K562 (cell line): ENCODE data around the gene ARF1. TPM values are rescaled to one million over a fixed set of nuclear protein-coding genes. Genes with fewer than 3 reads are reported as not detected.
A peak's percentile ranks its signal among the peaks of the same experiment; 100 is the strongest.

Source experiments
- ARHGAP35 ChIP-seq: fragments of 450-650 bp; IDR thresholded peaks from 2 replicates; pipeline ENCODE4 v1.6.1; 2018; ENCODE audit not compliant: partially characterized antibody
- BHLHE40 ChIP-seq: IDR thresholded peaks from 2 replicates; pipeline ENCODE4 v1.6.1; 2011; ENCODE audit warnings: low read length, improper control_type of control experiment
- C11orf30 ChIP-seq: fragments of 450-650 bp; IDR thresholded peaks from 2 replicates; pipeline ENCODE4 v1.6.1; 2016; ENCODE audit warnings: low read depth, mild to moderate bottlenecking
- KAT7 ChIP-seq: sonication (generic); formaldehyde crosslinking; IDR thresholded peaks from 2 replicates; pipeline ENCODE4 v1.8.0; 2022; ENCODE audit warnings: missing genetic modification reagents, mild to moderate bottlenecking, borderline replicate concordance
- KLF13 ChIP-seq: fragments of 450-650 bp; IDR thresholded peaks from 2 replicates; pipeline ENCODE4 v1.6.1; 2016; ENCODE audit warnings: missing genetic modification characterization, low read depth, mild to moderate bottlenecking, missing compliant biosample characterization, moderate library complexity, borderline replicate concordance
- KLF16 ChIP-seq: IDR thresholded peaks from 2 replicates; pipeline ENCODE4 v1.6.1; 2016; ENCODE audit warnings: antibody characterized with exemption
- KLF6 ChIP-seq: fragments of 250-450 bp; sonication (Bioruptor Pico); IDR thresholded peaks from 2 replicates; pipeline ENCODE4 v1.4.0; 2020; ENCODE audit warnings: mild to moderate bottlenecking, moderate library complexity, borderline replicate concordance
- MLX ChIP-seq, 2 experiments: fragments of 450-650 bp in 1 of 2; sonication (generic) in 1 of 2; formaldehyde crosslinking; conservative IDR thresholded peaks; 2 replicates each; pipeline versions ENCODE4 v1.4.0 to v1.8.1; 2020 to 2022; ENCODE audit warnings: mild to moderate bottlenecking in 1 of 2, missing genetic modification reagents in 1 of 2
- PCBP1 ChIP-seq: fragments of 200-400 bp; formaldehyde crosslinking; IDR thresholded peaks from 2 replicates; pipeline ENCODE4 v1.6.1; 2018; ENCODE audit warnings: mild to moderate bottlenecking, low read depth, low read length; ENCODE audit not compliant: poor library complexity, severe bottlenecking
- RBM14 ChIP-seq: fragments of 200-400 bp; formaldehyde crosslinking; IDR thresholded peaks from 2 replicates; pipeline ENCODE4 v1.6.1; 2018; ENCODE audit warnings: low read depth, mild to moderate bottlenecking, low read length, moderate library complexity, borderline replicate concordance; ENCODE audit not compliant: insufficient read depth
- RBM25 ChIP-seq: fragments of 200-400 bp; formaldehyde crosslinking; IDR thresholded peaks from 2 replicates; pipeline ENCODE4 v1.6.1; 2018; ENCODE audit warnings: low read length, low read depth, moderate library complexity; ENCODE audit not compliant: severe bottlenecking
- TAF9B ChIP-seq: fragments of 450-650 bp; IDR thresholded peaks from 2 replicates; pipeline ENCODE4 v1.6.1; 2018; ENCODE audit warnings: mild to moderate bottlenecking; ENCODE audit not compliant: partially characterized antibody
- TOE1 ChIP-seq, 2 experiments: fragments of 450-650 bp in 1 of 2; sonication (generic) in 1 of 2; formaldehyde crosslinking in 1 of 2; IDR thresholded peaks; 2 replicates each; pipeline versions ENCODE4 v1.7.1 to v1.8.0; 2016 to 2022; ENCODE audit warnings: borderline replicate concordance in 2 of 2, mild to moderate bottlenecking in 2 of 2, antibody characterized with exemption in 1 of 2, inconsistent platforms in 1 of 2, low read depth in 1 of 2, missing genetic modification reagents in 1 of 2, moderate library complexity in 1 of 2
- ZKSCAN8 ChIP-seq: fragments of 200-800 bp; sonication (Bioruptor generic); IDR thresholded peaks from 2 replicates; pipeline ENCODE4 v1.6.1; 2016; ENCODE audit warnings: missing genetic modification characterization, missing compliant biosample characterization
- ZNF121 ChIP-seq: sonication (generic); formaldehyde crosslinking; conservative IDR thresholded peaks from 2 replicates; pipeline ENCODE4 v1.8.0; 2022; ENCODE audit warnings: missing genetic modification reagents
- ZNF174 ChIP-seq: fragments of 250-450 bp; sonication (Bioruptor Pico); IDR thresholded peaks from 2 replicates; pipeline ENCODE4 v1.4.0; 2020; ENCODE audit warnings: mild to moderate bottlenecking
- ZNF57 ChIP-seq: fragments of 450-650 bp; formaldehyde crosslinking; IDR thresholded peaks from 2 replicates; pipeline ENCODE4 v1.4.0; 2020; ENCODE audit warnings: mild to moderate bottlenecking, moderate library complexity
- ZNF75A ChIP-seq: fragments of 450-650 bp; formaldehyde crosslinking; IDR thresholded peaks from 2 replicates; pipeline ENCODE4 v1.4.0; 2020; ENCODE audit warnings: mild to moderate bottlenecking
- ZSCAN29 ChIP-seq: fragments of 450-650 bp; IDR thresholded peaks from 2 replicates; pipeline ENCODE4 v1.6.1; 2017
- ZSCAN32 ChIP-seq: fragments of 450-650 bp; formaldehyde crosslinking; IDR thresholded peaks from 2 replicates; pipeline ENCODE4 v1.4.0; 2020; ENCODE audit warnings: mild to moderate bottlenecking, moderate library complexity
- polyA plus RNA-seq, 8 experiments: library from polyadenylated mRNA; depleted of rRNA in 4 of 8; stranded (reverse) in 5 of 8; unstranded in 3 of 8; fragments of >200 nt; fragmentation: Nextera tagmentation in 2 of 8; fragmentation: Illumina TruSeq in 1 of 8; extraction: Ambion mirVana in 2 of 8; extraction: Trizol in 1 of 8; gene quantifications; 2 replicates each; pipeline versions ENCODE4 v1.2.1 to v1.2.3, GENCODE V29; 2011 to 2014; ENCODE audit warnings: inconsistent platforms in 1 of 8, missing spikeins in 1 of 8
- total RNA-seq, 7 experiments: library from RNA; depleted of rRNA in 6 of 7; stranded (reverse); fragments of >200 nt in 6 of 7; fragmentation: Illumina TruSeq in 2 of 7; extraction: Trizol in 2 of 7; gene quantifications; 2 replicates each; pipeline versions ENCODE4 v1.2.1 to v1.2.3, GENCODE V29; 2011 to 2021; ENCODE audit warnings: low replicate concordance in 1 of 7
- TF ChIP-seq, protein P1 (sequence below): sonication (generic); formaldehyde crosslinking; IDR thresholded peaks from 2 replicates; pipeline ENCODE4 v1.9.0; 2022; ENCODE audit warnings: mild to moderate bottlenecking, missing genetic modification reagents
- TF ChIP-seq, protein P2 (sequence below): sonication (generic); formaldehyde crosslinking; IDR thresholded peaks from 2 replicates; pipeline ENCODE4 v1.8.0; 2023; ENCODE audit warnings: missing genetic modification reagents, mild to moderate bottlenecking, borderline replicate concordance

Gene ARF1
- total and polyA plus RNA-seq, 9 of the 15 experiments (the other 6 are each of a cell fraction or from before 2014, with no cell fraction given), result 69.8 to 593 (median 325) TPM

DNA sequence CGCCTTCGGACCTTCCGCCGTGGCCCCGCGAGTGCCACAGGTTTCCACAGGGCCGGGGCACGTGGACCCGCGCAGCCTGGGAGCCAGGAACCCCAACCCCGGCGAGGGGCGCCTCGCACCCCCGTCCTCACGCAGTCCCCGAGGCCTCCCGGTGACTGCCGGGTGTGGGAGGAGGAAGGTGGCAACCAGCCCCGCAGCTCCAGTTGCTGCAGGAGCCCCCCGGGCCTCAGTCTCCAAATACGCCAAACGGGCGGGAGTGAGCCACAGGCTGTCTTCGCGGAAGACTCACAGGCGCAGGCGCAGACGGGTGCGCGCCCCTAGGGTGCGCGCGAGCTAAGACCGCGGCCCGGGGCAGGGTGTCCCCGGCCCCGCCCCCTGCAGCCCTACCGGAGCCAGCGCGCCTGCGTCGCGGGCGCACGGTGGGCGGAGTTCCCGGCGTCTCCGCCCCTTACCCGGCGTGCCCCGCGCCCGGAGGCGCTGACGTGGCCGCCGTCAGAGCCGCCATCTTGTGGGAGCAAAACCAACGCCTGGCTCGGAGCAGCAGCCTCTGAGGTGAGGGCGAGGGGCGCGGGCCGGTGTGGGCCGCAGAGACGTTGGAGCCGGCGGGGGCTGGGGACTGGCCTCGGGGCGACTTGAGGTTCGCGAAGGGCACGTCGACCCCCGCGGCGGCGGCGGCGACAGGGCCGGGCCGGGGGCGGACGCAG, at the start of gene ARF1 (continued):
- TF ChIP-seq KAT7 (CRISPR knock-in tag) (peak; percentile 84; the same call in 1 of the 2 replicates), BHLHE40 (no peak), ZNF75A (CRISPR knock-in tag) (0 out of 2 replicates have a peak, but pooled peaks have one; percentile 55), RBM14 (peak; percentile 92; the same call in 1 of the 2 replicates), PCBP1 (peak; percentile 89), ZNF121 (CRISPR knock-in tag) (no peak), KLF16 (no peak), KLF13 (tag) (no peak), TOE1 (IDR thresholded peaks at IDR 0.05; ENCODE audit: borderline replicate concordance) (no peak), TOE1 (CRISPR knock-in tag; IDR thresholded peaks at IDR 0.05; ENCODE audit: borderline replicate concordance, low read depth) (0 out of 2 replicates have a peak, but pooled peaks have one; percentile 72), KLF6 (CRISPR knock-in tag) (peak; percentile 66; the same call in 1 of the 2 replicates), RBM25 (peak; percentile 96), C11orf30 (no peak), ARHGAP35 (no peak), ZNF57 (CRISPR knock-in tag) (peak; percentile 87), ZNF174 (CRISPR knock-in tag) (no peak), ZSCAN29 (no peak), MLX (CRISPR knock-in tag; conservative IDR thresholded peaks at IDR 0.05) (0 out of 4 replicates have a peak, but pooled peaks have one; percentile 42 to 78), ZKSCAN8 (no peak), TAF9B (no peak), ZSCAN32 (CRISPR knock-in tag) (peak; percentile 54; the same call in 1 of the 2 replicates)
- TF ChIP-seq, protein P1, sequence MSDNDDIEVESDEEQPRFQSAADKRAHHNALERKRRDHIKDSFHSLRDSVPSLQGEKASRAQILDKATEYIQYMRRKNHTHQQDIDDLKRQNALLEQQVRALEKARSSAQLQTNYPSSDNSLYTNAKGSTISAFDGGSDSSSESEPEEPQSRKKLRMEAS (CRISPR knock-in tag), result peak; percentile 82
- TF ChIP-seq, protein P2, sequence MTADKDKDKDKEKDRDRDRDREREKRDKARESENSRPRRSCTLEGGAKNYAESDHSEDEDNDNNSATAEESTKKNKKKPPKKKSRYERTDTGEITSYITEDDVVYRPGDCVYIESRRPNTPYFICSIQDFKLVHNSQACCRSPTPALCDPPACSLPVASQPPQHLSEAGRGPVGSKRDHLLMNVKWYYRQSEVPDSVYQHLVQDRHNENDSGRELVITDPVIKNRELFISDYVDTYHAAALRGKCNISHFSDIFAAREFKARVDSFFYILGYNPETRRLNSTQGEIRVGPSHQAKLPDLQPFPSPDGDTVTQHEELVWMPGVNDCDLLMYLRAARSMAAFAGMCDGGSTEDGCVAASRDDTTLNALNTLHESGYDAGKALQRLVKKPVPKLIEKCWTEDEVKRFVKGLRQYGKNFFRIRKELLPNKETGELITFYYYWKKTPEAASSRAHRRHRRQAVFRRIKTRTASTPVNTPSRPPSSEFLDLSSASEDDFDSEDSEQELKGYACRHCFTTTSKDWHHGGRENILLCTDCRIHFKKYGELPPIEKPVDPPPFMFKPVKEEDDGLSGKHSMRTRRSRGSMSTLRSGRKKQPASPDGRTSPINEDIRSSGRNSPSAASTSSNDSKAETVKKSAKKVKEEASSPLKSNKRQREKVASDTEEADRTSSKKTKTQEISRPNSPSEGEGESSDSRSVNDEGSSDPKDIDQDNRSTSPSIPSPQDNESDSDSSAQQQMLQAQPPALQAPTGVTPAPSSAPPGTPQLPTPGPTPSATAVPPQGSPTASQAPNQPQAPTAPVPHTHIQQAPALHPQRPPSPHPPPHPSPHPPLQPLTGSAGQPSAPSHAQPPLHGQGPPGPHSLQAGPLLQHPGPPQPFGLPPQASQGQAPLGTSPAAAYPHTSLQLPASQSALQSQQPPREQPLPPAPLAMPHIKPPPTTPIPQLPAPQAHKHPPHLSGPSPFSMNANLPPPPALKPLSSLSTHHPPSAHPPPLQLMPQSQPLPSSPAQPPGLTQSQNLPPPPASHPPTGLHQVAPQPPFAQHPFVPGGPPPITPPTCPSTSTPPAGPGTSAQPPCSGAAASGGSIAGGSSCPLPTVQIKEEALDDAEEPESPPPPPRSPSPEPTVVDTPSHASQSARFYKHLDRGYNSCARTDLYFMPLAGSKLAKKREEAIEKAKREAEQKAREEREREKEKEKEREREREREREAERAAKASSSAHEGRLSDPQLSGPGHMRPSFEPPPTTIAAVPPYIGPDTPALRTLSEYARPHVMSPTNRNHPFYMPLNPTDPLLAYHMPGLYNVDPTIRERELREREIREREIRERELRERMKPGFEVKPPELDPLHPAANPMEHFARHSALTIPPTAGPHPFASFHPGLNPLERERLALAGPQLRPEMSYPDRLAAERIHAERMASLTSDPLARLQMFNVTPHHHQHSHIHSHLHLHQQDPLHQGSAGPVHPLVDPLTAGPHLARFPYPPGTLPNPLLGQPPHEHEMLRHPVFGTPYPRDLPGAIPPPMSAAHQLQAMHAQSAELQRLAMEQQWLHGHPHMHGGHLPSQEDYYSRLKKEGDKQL (CRISPR knock-in tag), result no peak
